A549 treated with Mapracorat at 1 μM for 4 hours (cell line): ENCODE measurements around the gene JTB. TPM values are rescaled to one million over a fixed set of nuclear protein-coding genes. Genes with fewer than 3 reads are reported as not detected.

ENCODE experiments used
- total RNA-seq: library from RNA; stranded (reverse); fragments of 200-300 nt; extraction: Qiagen RNA extraction; gene quantifications from 5 replicates; pipeline ENCODE4 v1.2.3, GENCODE V29; 2022

The JTB gene
- total RNA-seq = 107 to 160 TPM (median 148 TPM) in 5 replicates

DNA sequence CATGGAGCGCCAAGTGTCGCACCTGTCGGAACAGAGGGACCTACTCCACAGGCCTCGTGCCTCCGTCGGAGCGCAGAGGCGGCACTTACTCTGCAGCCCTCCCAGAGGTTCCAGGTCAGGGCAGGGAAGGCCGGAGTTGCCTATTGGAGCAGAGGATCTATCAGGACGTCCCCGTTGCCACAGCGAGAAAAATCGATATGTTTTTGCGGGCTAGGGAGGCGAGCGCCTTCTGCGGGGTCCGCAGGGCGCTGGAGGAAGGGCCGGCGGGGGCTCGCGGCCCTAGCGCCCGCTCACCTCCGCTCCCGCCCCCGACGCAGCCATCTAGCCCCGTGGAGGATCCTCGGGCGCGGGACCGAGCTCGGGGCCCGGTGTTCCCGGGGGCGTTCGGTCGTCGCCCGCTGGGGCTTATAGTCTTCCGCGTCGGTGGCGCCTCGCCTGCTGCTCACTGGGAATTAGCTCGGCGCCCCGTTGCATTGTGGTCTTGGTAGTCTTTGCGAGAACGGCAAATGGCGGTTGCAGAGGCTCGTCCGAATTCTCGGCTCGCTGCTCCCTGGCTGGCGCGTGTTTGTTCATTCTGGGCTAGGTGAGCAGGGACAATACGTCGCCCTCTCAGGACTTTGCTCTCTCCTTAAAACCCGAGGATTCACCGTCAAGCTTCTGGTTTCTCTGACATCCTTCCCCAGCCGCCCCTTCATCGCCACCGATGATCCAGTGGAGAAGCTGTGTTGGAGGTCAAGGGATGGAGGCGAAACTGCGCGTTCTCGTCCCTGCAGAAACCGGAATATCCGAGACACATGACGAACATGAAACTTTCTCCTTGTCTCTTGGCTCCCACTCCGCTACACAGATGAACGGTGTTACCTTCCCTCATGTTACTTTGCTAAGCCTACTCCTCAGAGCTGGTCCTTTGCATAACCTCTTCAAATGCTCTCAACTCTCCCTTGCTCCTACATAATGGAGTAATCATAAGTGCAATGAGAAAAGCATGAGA is at the start of gene JTB:
Gene JTB, minus strand, starts transcription at position 425 of the 991 bp plus-strand sequence. Its CDS starts 422 bp downstream, at position 3.

DNA sequence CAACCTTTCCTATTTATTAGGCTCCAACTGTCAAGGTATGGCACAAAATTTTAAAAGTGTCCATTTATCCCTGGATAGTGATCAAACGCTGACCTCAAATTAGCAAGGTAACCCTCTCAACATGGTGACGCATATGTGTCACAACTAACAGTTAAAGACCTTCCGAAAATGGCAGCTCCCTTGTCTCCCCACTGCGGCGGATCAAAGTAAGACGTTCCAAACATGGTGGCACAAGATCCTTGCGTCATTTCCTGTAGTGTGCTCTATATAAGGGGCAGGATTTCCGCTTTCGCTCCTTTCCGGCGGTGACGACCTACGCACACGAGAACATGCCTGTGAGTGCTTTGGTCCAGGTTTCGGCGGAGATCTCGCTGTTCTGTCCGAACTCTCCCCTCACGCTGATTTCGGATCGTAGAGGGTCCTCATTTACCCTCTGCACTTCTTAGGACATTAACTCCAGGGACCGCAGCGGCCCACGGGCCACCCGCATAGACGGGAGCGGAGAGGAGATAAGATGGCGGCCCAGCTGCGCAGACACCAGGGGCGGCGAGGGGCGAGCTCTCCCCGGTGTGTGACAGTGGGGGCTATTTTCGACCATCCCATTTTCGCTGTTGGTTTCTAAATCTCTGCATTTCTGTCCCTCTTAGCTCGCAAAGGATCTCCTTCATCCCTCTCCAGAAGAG is 13.1 kb upstream of the JTB start, which contains the start of gene RPS27:
Gene RPS27, plus strand, starts transcription at position 295 of the 683 bp plus-strand sequence. Its CDS starts 35 bp downstream, at position 330.

DNA sequence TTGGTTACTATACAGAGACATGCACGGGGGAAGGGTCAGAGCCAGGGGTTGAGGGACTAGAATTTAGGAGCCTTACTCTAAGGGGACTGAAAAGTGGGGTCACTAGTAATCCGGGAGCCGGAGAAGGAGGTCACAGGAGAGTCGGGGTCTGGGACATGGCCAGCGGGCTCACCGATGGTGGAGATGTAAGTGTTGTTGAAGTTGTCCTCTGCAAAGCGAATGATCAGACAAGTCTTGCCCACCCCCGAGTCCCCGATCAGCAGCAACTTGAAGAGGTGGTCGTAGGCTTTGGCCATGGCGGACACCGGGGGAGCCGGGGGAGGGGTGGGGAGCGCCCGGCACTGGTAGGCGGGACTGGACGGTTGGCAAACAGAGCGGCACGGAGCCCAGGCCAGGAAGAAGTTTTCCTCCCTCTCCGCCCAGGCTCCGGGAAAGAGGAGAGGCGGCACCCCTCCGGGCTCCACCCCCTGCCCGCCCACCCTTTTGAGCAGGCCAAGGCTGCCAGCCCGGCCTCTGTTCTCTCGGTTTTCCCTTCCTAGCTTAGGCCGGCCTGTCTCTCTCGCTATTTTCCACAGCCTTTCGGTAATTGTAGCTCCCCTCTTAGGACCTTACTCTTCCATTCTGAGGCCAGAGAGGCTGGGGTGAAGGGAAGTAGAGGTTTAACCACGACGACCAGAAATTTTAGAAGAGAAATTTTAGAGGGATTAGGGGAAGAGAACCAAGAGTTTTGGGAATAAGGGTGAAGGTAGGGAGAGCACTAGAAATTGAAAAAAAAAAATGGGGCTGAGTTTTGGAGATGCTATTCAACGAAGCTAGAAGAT is 8.7 kb upstream of the JTB start, which contains the start of gene RAB13:
Gene RAB13, minus strand, starts transcription at position 399 of the 821 bp plus-strand sequence. Its CDS starts 103 bp downstream, at position 296.

DNA sequence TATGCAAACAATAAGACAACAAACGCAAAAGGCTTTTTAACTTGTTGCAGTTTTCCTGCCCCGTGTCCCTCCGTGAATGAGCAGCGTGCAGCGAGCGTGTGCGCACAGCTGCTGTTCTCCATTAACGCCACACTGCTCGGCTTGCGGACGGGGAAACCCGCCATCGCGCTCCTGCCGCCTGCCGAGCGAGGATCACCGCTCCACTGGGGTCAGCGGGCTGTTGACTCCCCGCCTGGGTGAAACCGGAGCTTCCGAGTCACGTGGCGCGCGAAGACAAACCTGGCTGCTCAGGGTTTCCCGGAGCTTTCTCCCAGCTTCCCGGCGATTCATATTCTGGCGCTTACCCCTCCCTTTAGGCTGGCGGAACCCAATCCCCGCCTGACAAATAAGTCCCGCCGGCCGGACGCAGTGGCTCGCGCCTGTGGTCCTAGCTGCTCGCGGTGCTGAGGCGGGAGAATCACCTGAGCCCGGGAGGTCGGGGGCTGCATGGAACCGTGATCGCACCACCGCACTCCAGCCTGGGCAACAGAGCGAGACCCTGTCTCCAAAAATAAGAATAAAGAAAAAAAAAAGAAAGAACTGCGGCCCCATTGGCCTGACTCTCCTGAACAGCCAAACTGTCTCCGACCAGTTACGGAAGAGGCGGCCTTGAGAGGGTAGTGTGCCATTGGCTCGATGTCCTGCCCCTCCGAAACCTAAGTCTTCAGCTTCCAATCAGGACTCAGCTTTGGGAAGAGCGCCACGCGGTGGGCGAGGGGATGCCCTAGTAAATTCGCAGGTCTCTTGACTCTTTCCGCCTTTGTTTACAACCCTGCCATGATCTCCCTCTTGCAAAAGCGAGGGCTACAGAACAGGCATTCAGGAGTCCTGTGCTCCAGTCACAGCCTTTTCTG is 10.1 kb downstream of the JTB start, which contains the start of gene CREB3L4:
Gene CREB3L4, plus strand, starts transcription at position 796 of the 893 bp plus-strand sequence. CDS start 624 bp downstream, outside the sequence.

DNA sequence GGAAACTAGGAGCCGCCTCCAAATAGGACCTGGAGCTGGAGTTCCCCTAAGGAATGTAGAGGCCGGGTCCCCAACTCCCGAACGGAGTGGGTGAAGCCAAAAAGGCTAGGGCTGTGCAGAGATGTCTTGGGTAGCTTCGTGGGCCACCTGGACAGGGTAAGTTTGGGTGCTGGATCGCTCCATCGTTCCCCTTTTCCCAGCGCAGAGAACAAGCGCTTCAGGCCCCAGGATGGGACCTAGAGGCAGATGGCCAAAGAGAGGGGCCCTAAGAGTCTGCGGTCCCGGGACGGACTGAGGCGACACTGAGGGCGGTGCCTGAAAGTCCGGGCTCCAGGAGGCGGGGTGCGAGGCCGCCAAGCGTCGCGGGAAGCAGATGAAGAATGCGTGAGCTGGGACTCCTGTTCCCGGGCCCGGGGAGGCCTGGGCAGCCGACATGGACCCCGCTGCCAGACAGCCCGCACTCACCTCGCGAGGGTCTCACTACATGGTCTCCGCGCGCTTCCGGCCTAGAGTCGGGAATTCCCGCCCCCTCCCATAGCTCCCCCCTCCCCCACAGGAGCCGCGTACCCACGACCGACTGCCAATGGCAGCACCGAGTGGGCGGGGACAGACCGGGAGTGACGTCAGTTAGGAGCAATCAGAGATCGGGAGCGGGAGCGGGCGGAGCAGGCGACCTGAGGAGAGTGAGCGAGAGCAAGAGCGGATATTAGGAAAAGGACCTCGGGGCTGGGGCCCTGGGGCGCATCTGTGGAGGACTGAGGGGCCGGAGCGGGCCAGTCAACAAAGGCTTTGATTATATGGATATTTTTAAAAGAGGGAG is 14.2 kb downstream of the JTB start, which contains the start of gene SLC39A1:
Gene SLC39A1, minus strand, starts transcription at position 508 of the 820 bp plus-strand sequence. CDS start 822 bp downstream, outside the sequence.

DNA sequence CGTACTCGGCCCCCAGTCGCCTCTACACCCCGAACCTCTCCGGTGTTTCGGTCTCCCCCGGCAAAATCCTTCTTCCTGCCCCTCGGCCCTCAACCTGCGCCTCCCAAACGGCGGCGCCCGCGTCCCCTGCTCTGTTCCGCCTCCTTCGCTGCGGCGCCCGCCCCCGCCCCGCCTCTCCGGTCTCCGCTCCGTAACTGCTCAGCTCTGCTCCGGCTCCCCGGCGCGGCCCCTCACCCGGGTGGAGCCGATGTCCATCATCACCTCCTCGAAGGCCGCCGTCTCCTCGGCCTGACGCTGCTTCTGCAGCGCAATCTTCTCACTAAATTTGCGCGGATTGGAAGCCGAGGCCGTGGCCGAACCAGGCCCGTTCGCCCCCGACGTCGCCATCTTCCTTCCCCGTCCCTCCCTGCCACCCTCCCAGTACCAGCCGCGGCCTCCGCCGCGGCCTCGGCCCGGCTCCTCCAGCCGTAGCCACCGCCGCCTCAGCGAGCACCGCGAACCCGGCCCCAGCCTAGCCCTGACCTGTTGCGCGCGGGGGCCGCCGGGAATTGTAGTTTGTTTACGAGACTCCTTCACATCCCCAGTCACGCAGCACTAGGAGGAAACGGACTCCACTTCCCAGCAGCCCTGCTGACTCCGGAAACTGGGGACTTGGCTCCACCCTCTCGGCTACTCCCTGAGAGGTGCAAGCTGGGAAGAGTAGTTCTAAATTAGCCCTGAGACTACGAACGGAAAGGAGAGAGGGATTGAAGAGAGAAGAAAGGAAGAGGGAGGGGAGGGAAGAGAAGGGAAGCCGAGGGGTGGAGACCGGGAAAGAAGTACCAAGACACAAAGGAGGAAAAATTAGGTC is 19.1 kb downstream of the JTB start, which contains the start of gene CRTC2:
Gene CRTC2, minus strand, starts transcription at position 502 of the 850 bp plus-strand sequence. Its CDS starts 115 bp downstream, at position 387.

DNA sequence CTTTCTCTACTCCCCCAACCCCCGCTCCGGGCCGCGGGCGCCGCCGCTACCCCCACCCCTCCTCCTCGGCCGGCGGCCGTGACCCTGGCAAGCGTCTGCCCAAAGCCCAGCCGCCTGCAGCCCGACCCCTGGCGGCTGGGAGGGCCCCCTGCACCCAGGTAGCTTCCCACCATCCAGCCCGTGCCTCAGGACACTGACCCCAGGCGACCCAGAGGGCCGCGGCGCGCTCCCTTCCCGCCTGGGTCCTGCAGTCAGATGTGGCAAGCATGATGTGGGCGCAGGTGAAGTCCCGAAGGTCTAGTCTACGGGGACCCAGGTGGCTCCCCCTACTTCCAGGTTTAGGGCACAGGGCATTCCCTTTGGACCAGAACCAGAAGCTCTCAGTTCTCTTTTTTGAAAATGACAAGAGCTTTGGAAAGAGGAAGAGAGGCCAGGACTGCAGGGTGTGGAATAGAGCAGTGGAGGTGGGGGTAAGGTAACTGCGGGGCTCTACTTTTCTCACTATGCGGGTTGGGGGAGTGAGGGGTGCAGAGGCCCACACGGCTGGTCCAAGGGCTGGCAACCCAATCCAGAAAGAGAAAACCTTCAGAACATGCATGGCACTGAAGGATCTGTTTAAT is 30.7 kb downstream of the JTB start, which contains the start of gene DENND4B:
Gene DENND4B, minus strand, starts transcription at position 97 of the 620 bp plus-strand sequence. CDS start 2,344 bp downstream, outside the sequence.

Other genes with a start within 250 kb of the JTB start
- gene INTS3, start 249.6 kb downstream of the JTB start, total RNA-seq = 16.0 to 19.9 TPM (median 18.2 TPM) in 5 replicates
- 0.82 to 1.8 TPM (median 1.4 TPM) in 5 replicates for gene SLC27A3, start 202.3 kb downstream of the JTB start, total RNA-seq
- 9.0 to 11.2 TPM (median 9.2 TPM) in 5 replicates for gene GATAD2B, start 54.7 kb downstream of the JTB start, total RNA-seq
- 25.0 to 37.8 TPM (median 32.5 TPM) in 5 replicates for gene DENND4B, start 31.0 kb downstream of the JTB start, total RNA-seq
- gene CRTC2, start 19.1 kb downstream of the JTB start, total RNA-seq = 31.8 to 42.9 TPM (median 39.7 TPM) in 5 replicates
- gene SLC39A1, start 14.1 kb downstream of the JTB start, total RNA-seq = 148 to 165 TPM (median 161 TPM) in 5 replicates
- gene CREB3L4, start 9.8 kb downstream of the JTB start, total RNA-seq = 8.8 to 11.0 TPM (median 9.3 TPM) in 5 replicates
- 129 to 156 TPM (median 135 TPM) in 5 replicates for gene RAB13, start 8.7 kb upstream of the JTB start, total RNA-seq
- 4,081 to 8,275 TPM (median 4,317 TPM) in 5 replicates for gene RPS27, start 13.1 kb upstream of the JTB start, total RNA-seq
- gene NUP210L, start 177.4 kb upstream of the JTB start, total RNA-seq = not detected in 5 replicates
- gene TPM3, start 214.4 kb upstream of the JTB start, total RNA-seq = 457 to 636 TPM (median 497 TPM) in 5 replicates
- gene CFAP141, start 228.7 kb upstream of the JTB start, total RNA-seq = not detected in 5 replicates
- gene UBAP2L, start 243.3 kb upstream of the JTB start, total RNA-seq = 98.8 to 108 TPM (median 101 TPM) in 5 replicates